22Rv1 (cell line): Measurements from ENCODE around the gene ALKBH7.

ENCODE experiments used
- ZFX ChIP-seq: fragments of 450-650 bp; IDR thresholded peaks from 2 replicates; pipeline ENCODE4 v1.6.1; 2017; ENCODE audit warnings: antibody characterized with exemption, borderline replicate concordance
- TF ChIP-seq, protein P1 (sequence below): fragments of 450-650 bp; IDR thresholded peaks from 2 replicates; pipeline ENCODE4 v1.5.1; 2017; ENCODE audit warnings: mild to moderate bottlenecking

DNA sequence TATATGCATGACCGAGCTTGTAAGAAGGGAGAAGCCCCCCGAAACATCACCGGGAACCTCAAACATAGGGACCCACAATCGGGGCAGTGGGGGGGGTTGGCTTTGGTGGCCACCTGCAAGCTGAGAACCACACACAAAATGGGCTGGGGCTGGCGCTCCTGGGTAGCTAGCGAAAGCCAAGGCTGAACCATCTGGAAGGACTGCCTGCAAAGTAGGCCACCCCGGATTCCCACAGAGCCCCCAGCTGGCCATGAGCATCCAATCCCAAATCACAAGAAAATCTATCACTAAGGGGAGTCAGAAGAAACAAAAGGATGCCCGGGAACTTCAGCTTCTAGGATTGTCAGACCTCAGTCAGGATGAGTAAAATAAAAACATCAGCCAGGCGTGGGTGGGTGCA is 5.9 kb downstream of the ALKBH7 start:
- TF ChIP-seq, protein P1, sequence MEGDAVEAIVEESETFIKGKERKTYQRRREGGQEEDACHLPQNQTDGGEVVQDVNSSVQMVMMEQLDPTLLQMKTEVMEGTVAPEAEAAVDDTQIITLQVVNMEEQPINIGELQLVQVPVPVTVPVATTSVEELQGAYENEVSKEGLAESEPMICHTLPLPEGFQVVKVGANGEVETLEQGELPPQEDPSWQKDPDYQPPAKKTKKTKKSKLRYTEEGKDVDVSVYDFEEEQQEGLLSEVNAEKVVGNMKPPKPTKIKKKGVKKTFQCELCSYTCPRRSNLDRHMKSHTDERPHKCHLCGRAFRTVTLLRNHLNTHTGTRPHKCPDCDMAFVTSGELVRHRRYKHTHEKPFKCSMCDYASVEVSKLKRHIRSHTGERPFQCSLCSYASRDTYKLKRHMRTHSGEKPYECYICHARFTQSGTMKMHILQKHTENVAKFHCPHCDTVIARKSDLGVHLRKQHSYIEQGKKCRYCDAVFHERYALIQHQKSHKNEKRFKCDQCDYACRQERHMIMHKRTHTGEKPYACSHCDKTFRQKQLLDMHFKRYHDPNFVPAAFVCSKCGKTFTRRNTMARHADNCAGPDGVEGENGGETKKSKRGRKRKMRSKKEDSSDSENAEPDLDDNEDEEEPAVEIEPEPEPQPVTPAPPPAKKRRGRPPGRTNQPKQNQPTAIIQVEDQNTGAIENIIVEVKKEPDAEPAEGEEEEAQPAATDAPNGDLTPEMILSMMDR = no peak
- TF ChIP-seq ZFX = no peak
